Urinary bladder (tissue), 4 donors: ENCODE data around the gene ARL11. TPM values are rescaled to one million over a fixed set of nuclear protein-coding genes. Genes with fewer than 3 reads are reported as not detected.

Experiments used
- DNase-seq: peaks from one replicate; pipeline ENCODE4 v3.0.0-alpha.2; 2015; ENCODE audit errors: extremely low spot score
- H3K27ac ChIP-seq: one replicate; pipeline ENCODE4 v1.5.1; 2013; ENCODE audit warnings: low read depth, mild to moderate bottlenecking, moderate library complexity
- H3K36me3 ChIP-seq: one replicate; pipeline ENCODE4 v1.6.1; 2013; ENCODE audit warnings: mild to moderate bottlenecking, moderate library complexity; ENCODE audit not compliant: insufficient read depth
- H3K4me1 ChIP-seq: one replicate; pipeline ENCODE4 v1.6.1; 2013; ENCODE audit warnings: mild to moderate bottlenecking, moderate library complexity; ENCODE audit not compliant: insufficient read depth
- H3K4me3 ChIP-seq: one replicate; pipeline ENCODE4 v1.5.1; 2013; ENCODE audit warnings: low read depth, low read length
- WGBS: extraction: QIAGEN DNeasy Blood & Tissue Kit; methylation state at CpG from one replicate; pipeline ENCODE4 v1.1.7; 2013; 5-methylcytosine and 5-hydroxymethylcytosine counted together
- polyA plus RNA-seq: library from polyadenylated mRNA; stranded (reverse); fragments of 200-250 nt; gene quantifications from one replicate; pipeline ENCODE4 v1.2.3, GENCODE V29; 2013
- total RNA-seq: library from RNA; depleted of rRNA; stranded (reverse); fragments of >200 nt; gene quantifications from one replicate; pipeline ENCODE4 v1.2.3, GENCODE V29; 2014
- donor health status: healthy with polysubstance abuse.
- donor health status: healthy.

ARL11 gene
- total and polyA plus RNA-seq, 2 donors, result 0.67 to 0.69 TPM

GRCh38 chr13:49646688-49647087 lies 18.4 kb downstream of the ARL11 start:
- Histone ChIP-seq H3K27ac (no peak overlapping the region), H3K36me3 (no peaks in the 10 kb centered on the region), H3K4me1 (no peaks in the 10 kb centered on the region), H3K4me3 (no peak overlapping the region)
- no peak for DNase-seq
- 93% methylated on average over 4 of the region's 4 CpGs for WGBS

DNA sequence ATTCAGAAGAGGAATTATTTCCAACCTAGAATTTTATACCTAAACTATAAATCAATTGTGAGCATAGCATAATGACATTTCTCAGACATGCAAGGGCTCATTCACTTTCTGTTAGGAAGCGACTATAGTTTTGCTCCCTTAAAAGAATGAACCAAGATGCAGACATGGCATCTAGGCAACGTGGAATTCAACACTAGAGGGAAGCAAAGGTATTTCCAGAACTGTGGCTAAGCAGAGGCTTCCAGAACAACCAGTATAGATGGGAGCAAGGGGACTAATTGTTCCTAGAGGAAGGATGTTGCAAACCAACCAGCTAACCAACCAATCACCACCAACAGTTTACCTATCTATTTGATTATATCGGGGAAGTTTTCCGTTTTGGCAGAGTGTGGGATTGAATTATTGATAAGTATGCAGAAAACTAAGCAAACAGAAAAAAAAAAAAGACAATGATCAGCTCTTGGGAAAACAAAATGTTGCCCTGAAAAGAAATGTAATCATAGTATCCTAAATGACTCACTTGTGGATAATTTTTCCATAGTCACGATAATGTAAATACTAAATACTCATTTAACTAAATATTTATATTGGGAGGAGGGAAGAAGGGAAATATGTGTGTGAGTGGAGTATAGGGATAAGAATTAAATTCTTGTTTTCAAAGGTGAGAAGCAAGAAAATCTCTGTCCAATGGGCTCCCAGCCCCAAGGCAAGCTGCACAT lies 21.1 kb downstream of the ARL11 start:
- 54% methylated on average over 5 of the region's 5 CpGs for WGBS
- H3K4me3 ChIP-seq, result no peak overlapping the region
- H3K4me1 ChIP-seq, result no peaks in the 10 kb centered on the region
- H3K36me3 ChIP-seq, result no peaks in the 10 kb centered on the region
- no peak overlapping the region for H3K27ac ChIP-seq
- DNase-seq, result no peak

DNA sequence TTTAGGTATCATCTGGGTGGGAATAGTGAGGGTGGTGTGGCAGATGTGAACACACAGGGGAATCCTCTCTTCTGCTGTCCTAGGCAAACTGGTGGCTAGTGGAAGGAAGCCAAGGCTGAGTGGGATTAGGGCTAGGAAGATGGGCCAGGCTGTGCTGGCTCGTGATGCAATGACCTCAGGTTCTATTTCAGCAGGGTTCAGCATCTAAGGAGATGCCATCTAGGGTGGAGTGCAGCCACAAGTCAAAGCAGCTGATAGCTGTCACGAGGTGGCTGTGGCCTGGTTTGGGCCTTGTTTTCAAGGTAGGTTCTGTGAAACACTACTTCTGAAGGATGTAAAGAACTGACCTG lies 21.6 kb downstream of the ARL11 start:
- WGBS, result 56% methylated on average over 2 of the region's 2 CpGs
- DNase-seq, result no peak

DNA sequence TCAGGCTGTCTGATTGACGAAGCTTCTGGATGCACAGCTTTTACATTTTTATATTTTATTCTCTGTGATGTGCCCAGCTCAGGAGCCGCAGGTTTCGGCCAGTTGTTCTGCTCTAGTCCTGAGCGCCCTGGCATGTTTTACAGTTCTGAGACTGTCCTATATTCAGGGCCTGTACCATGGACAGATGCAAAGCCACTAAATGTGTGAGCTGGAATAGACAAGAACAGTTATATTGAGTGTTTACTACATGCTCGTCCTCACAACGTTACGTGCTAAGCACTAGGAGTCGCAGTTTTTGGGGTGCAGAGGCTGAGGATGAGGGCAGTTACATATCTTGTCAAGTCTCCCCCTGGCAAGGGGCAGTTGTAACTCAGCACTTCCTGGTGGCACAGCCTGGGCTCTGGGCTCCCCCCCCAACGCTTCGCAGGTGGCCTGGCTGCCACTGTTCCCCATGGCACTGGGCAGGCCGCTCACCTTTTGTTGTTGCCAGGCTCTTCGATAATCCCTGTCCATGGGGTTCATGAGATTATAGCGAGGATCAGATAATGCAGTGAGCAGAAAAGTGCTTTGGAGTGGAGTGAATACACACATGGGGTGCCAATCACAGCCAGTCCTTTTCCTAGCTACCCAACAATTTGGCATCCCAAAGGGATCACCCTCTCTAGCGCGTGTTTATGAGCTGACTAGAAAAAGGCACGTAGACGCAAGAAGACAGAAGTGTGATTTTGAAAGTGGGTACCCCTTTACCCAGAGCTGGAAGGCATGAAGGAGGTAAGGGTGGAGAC lies 23.5 kb downstream of the ARL11 start:
- H3K4me1 ChIP-seq, result no peaks in the 10 kb centered on the region
- no peak for DNase-seq
- no peak overlapping the region for H3K4me3 ChIP-seq
- WGBS, result 82% methylated on average over 17 of the region's 17 CpGs
- H3K36me3 ChIP-seq, result no peaks in the 10 kb centered on the region
- no peak overlapping the region for H3K27ac ChIP-seq

More for the DNA sequence above, 21.6 kb downstream of the ARL11 start:
- H3K36me3 ChIP-seq, result no peaks in the 10 kb centered on the region
- no peak overlapping the region for H3K4me3 ChIP-seq
- H3K27ac ChIP-seq, result no peak overlapping the region
- H3K4me1 ChIP-seq, result no peaks in the 10 kb centered on the region

DNA sequence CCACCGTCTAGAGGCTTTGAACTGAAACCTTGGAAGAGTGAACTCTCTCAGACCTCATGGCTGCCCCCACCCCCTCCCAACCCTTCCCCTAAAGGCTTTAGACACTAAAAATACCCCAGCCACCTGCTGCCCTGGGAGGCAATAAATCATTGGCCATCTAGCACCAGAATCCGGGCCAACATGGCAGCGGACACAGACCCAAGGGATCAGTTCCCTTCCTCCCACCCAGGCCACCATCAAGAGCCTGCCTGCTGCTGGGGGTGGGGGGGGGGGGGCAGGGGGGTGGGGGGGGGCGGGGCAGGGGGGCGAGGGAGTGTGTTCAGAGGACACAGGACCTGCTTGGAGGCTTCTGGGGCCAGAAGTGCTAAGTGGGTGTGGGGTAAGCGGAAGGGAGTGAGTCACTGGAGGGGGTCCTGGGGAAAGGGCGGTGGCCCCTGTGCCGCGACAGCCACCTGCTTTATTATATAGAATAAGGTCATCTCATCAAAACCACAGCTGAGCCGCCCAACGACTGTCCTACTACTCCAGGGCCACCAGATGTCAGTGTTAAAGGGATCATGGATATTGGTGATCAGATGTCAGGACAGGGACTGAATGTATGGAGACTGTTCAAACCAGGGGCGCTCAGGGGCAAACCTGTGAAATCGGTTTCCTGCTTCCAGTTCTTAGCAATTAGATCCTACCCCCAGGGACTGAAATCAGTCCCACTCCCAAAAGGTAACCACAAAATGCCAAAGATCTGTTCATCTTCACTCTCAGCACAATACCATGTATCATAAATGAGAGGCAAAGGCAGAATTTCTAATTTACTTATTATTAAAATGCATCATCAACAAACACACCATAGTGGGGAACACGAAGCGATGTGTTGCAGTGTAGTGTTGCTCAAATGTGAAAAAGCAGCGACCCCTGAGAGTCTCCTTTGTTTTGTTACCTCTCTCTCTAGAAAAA lies 24.3 kb downstream of the ARL11 start:
- Histone ChIP-seq H3K4me1 (no peaks in the 10 kb centered on the region), H3K27ac (no peak overlapping the region), H3K36me3 (no peaks in the 10 kb centered on the region), H3K4me3 (no peak overlapping the region)
- WGBS, result 42% methylated on average over 16 of the region's 16 CpGs
- no peak for DNase-seq

GRCh38 chr13:49653478-49653877 lies 25.2 kb downstream of the ARL11 start:
- H3K4me1 ChIP-seq, result no peaks in the 10 kb centered on the region
- DNase-seq, result no peak
- H3K4me3 ChIP-seq, result no peak overlapping the region
- H3K36me3 ChIP-seq, result no peaks in the 10 kb centered on the region
- H3K27ac ChIP-seq, result no peak overlapping the region

GRCh38 chr13:49654011-49654410 lies 25.7 kb downstream of the ARL11 start:
- H3K36me3 ChIP-seq, result no peaks in the 10 kb centered on the region

GRCh38 chr13:49655906-49656305 lies 27.6 kb downstream of the ARL11 start:
- H3K27ac ChIP-seq, result no peak overlapping the region
- WGBS, result 68% methylated on average over 3 of the region's 3 CpGs
- no peaks in the 10 kb centered on the region for H3K4me1 ChIP-seq

More at GRCh38 chr13:49654011-49654410, 25.7 kb downstream of the ARL11 start:
- no peak overlapping the region for H3K4me3 ChIP-seq
- no peak for DNase-seq
- H3K27ac ChIP-seq, result no peak overlapping the region
- WGBS, result 73% methylated on average over 3 of the region's 3 CpGs
- no peaks in the 10 kb centered on the region for H3K4me1 ChIP-seq

DNA sequence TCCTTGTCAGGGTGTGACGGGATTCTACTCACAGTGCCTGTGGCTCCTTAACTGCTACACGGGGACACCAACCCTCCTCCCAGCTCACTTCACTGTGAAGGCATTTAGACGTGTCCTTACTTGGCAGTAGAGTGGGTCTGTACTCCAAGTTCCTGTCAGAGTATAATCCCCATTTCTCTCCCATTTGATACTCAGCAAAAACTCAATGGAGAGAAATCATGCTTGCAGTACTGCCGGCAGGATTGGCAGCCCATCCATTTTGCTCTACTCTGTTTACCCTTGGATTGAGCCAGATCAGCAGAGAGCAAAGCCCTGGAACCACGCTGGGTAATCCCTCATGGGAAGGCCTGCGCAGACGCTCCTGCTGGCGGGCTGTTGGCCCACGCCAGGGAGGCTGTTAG lies 28.9 kb downstream of the ARL11 start:
- H3K4me1 ChIP-seq, result no peaks in the 10 kb centered on the region
- no peak overlapping the region for H3K27ac ChIP-seq
- 42% methylated on average over 9 of the region's 9 CpGs for WGBS
- no peaks in the 10 kb centered on the region for H3K36me3 ChIP-seq
- DNase-seq, result no peak
- H3K4me3 ChIP-seq, result no peak overlapping the region

More at GRCh38 chr13:49655906-49656305, 27.6 kb downstream of the ARL11 start:
- no peak overlapping the region for H3K4me3 ChIP-seq
- DNase-seq, result no peak
- no peaks in the 10 kb centered on the region for H3K36me3 ChIP-seq

GRCh38 chr13:49664606-49665005 lies 36.3 kb downstream of the ARL11 start:
- peaks cover 4% of the 10 kb centered on the region for H3K36me3 ChIP-seq
- 89% methylated on average over 4 of the region's 4 CpGs for WGBS
- DNase-seq, result no peak
- no peak overlapping the region for H3K27ac ChIP-seq
- no peaks in the 10 kb centered on the region for H3K4me1 ChIP-seq
- H3K4me3 ChIP-seq, result no peak overlapping the region

GRCh38 chr13:49667773-49668172 lies 39.5 kb downstream of the ARL11 start:
- peaks cover 4% of the 10 kb centered on the region for H3K36me3 ChIP-seq
- no peak overlapping the region for H3K4me3 ChIP-seq
- WGBS, result 81% methylated on average over 2 of the region's 2 CpGs
- H3K4me1 ChIP-seq, result no peaks in the 10 kb centered on the region
- DNase-seq, result no peak
- no peak overlapping the region for H3K27ac ChIP-seq

- no peak overlapping the region for H3K4me3 ChIP-seq
- H3K4me1 ChIP-seq, result no peaks in the 10 kb centered on the region
- 60% methylated on average over 5 of the region's 5 CpGs for WGBS
- H3K36me3 ChIP-seq, result peaks cover 4% of the 10 kb centered on the region
- no peak for DNase-seq
- no peak overlapping the region for H3K27ac ChIP-seq
Observed at GRCh38 chr13:49669735-49670309, 41.5 kb downstream of the ARL11 start.

DNA sequence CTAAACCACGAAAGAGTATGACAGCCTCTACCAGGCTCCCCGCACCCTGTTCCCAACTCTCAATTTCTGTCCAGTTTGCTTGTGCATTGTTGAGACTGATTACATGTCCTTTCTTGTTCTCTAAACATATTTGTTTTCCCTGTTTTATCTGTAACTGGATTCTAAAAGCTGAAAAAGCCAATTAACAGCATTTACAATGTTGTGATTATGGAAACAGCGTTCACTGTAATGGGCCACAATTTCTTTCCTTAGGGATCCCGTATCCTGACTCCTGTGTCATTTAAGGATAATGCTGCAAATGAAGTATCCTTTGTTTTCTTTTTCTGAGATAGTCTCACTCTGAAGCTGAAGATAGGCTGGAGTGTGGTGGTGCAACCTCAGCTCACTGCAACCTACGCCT lies 42.5 kb downstream of the ARL11 start:
- WGBS, result 76% methylated on average over 5 of the region's 5 CpGs
- no peak overlapping the region for H3K27ac ChIP-seq
- H3K4me3 ChIP-seq, result no peak overlapping the region
- no peak for DNase-seq
- H3K4me1 ChIP-seq, result no peaks in the 10 kb centered on the region
- H3K36me3 ChIP-seq, result peaks cover 4% of the 10 kb centered on the region
